HG03457 (cell line): ENCODE data around the gene CHURC1.

ENCODE experiments used
- ATAC-seq: cut with Tn5 transposase; IDR thresholded peaks from one replicate; pipeline ENCODE4 v1.9.1; 2021; ENCODE audit warnings: moderate number of reproducible peaks; ENCODE audit not compliant: unreplicated experiment

Gene CHURC1

GRCh38 chr14:64937821-64938193, 23.6 kb downstream of the CHURC1 start:
- ATAC-seq = no peak

- ATAC-seq = no peak
These were observed 24.9 kb downstream of the CHURC1 start for GRCh38 chr14:64938972-64939816.

GRCh38 chr14:64939817-64940190, 25.5 kb downstream of the CHURC1 start:
- ATAC-seq = no peak

DNA sequence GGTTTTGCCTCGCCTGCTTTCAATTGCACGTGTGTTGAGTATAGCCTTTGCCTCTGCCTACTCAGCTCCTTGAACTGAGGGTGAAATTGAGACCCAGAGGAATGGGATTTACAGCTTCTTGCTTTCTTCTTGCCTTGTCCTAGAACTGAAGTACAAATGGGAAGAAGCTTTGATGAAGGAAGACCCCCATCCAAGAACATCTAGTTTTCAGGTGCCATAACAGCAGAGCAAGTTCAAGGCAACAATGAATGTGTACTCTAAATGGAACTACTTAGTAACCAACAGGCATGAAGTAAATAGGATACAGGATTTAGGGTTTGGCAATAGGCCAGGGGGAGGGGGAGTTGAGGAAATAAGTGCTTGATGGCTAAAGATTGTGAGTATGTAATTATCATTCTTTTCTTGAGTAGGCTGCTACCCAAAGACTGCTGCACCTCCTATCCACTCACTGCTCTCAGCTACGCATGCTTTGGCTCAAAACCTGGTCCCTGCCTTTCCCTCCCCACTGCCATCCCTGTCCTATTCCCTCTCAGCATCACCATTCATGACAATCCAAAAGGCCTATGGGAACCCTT, 26.2 kb downstream of the CHURC1 start:
- no peak for ATAC-seq

DNA sequence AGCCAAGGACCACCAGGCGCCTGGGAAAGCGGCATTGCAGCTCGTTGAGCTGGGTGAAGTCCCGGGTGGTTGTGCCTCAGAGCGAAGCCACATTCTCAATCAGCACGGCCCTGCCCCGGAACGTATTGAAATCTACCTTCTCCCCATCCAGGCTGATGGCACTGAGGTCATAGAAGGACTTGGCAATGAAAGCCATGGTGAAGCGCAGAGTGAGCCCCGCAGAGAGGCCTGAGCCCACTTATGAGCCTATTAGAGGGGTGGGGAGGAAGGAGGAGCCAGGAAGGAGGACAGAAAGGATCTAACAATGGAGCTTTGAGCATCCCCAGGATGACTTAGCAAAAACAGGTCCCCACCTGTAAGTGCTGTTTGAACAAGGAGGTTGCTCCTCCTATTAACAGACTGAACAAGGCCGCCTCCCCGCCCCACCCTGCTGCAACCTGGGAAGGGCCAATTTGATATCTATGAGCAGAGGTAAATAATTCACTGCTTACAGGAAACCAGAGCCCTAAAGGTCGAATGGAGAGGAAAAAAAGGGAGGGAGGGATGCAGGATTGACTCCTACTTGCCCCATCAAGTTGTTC, 28.4 kb downstream of the CHURC1 start, which contains the start of gene GPX2:
TSS of gene GPX2 (minus strand) at position 215 of the 581 bp plus-strand sequence. CDS start at position 196, 19 bp downstream.
- ATAC-seq = no peak

- ATAC-seq = no peak
These were observed 29.3 kb downstream of the CHURC1 start for GRCh38 chr14:64943556-64943955.

DNA sequence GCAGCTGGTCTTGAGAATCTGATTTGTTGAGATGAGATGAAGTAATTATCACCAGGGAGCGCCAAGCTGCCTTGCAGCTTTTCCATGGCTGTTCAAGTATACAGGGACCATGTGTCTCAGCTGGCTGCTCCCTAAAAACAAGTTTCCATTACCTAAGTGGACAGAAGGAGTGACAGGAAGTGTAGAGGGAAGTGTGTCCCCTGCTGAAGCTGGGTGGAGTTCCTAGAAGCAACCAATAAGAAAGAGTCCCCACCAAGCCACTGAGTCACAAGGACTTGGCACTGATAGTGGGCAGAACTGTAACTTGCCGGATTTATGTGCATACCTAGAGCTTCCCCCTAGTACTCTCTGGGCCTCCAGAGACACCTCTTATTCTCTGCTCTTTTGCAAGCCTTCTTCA, 29.8 kb downstream of the CHURC1 start:
- ATAC-seq = no peak

DNA sequence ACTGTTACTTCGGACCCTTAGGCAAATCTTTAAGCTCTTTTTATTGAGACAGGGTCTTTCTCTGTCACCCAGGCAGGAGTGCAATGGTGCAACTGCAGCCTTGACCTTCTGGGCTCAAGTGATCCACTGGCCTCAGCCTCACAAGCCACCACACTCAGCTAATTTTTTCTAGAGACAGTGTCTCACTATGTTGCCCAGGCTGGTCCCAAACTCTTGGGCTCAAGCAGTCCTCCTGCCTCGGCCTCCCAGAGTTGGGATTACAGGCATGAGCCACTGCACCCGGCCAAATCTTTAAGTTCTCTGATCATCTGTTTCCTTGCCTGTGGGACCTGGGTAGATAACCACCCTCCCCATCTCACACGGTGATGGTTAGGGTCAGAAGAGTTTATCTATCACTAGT, 30.6 kb downstream of the CHURC1 start:
- no peak for ATAC-seq

DNA sequence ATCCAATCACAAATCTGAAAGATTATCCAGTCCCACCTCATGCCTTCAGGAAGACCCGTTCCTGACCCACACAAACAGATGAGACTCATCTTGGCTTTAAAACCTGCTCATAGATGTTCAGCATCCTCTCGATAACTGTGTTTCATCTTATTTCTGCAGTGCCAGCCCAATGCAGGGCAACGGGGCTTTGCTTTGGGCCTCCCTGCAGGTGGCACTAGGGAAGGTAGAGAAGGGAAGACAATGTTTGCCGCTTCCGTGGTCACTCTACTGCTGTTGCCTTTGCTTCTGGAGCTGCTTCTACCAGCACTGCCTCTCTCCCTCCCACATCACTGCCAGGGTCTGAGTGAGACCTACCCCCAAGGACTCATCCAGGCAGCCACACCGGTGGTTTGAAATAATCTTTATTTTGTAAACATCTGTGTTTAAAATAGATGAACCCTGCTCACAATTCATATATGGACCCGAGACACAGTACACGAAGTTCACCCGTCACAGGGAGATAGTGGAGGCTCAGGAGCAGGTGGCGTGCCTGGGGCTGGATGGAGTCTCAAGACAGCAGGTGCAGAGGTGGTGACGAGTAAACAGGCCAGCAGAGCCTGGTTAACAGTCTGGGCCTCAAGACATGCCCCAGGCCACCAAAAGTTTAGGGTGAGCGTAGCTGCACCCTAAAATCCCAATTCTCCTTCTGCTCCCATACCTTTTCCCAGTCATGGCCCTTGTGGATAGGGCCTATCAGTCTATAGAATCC, 31.4 kb downstream of the CHURC1 start:
- no peak for ATAC-seq

DNA sequence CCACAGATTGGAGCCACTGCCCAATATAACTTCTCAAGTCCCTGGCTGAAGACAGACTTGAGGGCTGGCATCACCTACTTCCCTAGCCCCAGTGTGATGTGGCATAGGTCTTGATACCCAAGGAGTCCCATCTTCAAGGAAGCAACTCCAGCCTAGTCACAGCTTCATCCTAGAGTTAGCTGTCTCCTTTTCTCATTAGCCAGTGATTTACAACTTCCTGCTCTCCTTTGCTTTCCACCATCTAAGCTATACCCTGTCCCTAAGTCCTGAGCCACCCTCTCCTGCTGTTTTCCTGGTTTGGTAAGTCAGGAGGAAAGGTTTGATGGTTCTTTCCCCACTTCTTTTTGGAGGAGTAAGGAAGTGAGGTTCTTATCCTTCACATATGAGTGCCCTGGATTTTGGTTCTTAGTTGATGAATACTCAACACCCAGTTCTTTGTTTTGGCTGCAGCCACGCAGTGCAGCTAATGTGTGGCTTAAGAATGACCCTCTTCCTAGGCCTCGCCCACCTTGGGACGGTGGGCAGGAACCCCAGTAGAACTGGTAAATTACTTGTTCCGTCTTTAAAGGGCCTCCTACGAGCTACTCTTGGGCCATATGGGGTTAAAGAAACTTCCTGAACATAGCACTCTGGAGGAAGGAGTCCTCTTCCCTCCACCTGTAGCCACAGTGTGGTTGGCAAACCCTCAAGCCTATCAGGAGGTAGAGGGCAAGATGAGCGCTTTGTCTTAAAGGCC, 32.2 kb downstream of the CHURC1 start:
- no peak for ATAC-seq

- ATAC-seq = no peak
These were observed 33.7 kb downstream of the CHURC1 start for GRCh38 chr14:64947710-64948611.

DNA sequence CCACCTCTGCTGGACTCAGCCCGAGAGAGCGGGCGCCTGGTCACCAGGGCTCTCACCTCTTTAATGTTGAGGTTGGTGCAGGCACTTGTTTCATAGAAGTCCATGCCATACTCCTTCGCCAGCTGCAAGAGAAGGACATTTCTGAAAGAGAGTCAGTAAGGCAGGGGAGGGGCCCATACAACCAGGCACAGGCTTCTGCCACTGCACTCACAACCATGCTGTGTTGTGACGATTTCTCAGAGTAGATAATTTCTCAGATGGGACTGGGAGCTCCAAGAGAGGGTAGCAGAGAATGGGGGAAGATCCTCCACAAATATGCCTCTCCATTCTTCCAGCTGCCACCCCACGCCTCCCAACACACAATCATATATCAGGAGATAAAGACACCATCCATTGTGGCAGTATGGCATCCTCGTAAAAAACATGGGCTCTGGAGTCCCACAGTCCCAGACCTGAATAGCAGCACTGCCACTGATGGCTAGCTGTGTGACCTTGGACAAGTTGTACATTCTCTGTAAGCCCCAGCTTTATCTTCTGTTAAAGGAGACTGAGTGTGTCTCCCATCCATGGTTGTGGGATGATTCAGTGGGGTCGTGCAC, 34.5 kb downstream of the CHURC1 start:
- no peak for ATAC-seq

- no peak for ATAC-seq
These were observed 36.6 kb downstream of the CHURC1 start for GRCh38 chr14:64950889-64951288.

DNA sequence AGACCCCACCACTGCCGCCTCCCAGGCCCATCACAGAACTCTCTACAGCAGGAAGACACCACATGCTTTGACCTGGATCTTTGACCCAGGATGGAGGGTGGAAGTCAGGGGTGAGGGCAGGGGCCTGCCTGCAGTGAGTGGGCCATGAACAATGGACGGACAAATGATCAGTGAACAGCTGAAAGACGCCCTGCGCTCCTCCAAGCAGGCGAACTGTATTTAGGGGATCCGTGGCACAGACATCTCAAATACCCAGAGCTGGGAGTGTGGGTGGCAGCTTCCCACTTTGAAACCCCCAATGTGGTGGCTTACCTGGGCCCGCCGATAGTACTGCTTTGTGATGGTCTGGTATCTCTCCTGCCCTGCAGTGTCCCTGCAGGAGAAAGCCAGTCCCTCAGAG, 37.0 kb downstream of the CHURC1 start:
- ATAC-seq = no peak

DNA sequence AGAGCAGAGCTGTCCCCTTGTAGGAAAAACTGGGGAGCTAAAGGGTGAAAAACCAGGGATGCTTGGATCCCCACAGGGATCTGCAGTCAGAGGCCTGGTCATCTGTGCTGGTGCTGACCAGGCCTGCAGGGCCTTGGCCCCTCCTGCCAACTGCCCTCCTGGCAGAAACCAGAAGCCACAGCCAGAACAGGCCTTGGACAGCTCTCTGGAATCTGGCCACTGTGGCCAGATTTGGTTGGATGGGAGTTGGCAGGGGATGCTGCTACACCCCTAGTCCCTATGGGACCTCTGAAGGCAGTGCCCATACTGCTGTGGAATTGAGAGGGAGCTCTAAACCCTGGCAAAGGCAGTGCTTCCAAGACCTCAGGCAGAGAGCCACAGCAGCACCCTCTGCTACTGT, 37.5 kb downstream of the CHURC1 start:
- ATAC-seq = no peak

- no peak for ATAC-seq
These were observed 38.5 kb downstream of the CHURC1 start for GRCh38 chr14:64952598-64953309.

DNA sequence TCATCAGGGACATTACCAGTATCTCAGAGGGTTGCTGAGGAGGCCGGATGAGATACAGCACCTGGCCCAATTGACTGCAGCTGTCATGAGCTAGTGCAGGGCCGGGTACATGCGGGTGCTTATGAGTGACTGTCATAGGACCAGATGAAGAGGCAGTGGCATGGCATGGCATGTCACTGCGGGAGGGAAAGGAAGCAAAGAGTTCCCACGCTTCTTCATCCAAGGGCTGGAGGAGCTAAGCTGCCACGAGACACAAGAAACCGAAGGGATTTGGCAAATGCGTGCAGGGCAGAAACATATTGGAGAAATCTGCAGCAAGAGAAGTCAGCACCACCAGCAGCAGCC, 39.0 kb downstream of the CHURC1 start:
- ATAC-seq = no peak

DNA sequence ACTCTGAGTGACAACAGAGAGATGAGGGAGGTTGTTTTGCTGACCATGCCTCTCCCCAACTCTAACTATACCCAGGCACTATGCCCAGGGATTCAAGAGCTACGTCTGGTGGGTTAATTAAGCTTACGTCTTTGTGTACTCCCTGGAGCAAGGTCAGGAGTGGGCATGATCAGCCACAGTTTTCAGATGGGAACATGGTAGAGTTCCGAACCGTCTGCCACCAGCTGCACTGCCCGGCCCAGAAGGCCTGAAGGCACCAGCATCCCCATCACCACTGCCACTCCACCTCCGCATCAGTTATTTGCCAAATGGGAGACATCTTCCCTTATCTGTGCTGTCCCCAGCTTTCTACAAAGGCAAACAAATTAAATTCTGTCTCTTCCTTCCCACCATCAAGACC, 39.4 kb downstream of the CHURC1 start:
- no peak for ATAC-seq
